A549 (cell line): Measurements from ENCODE around the gene RRBP1. TPM values are rescaled to one million over a fixed set of nuclear protein-coding genes. Genes with fewer than 3 reads are reported as not detected.

ENCODE experiments used
- ATAC-seq, 2 experiments: fragments of 200-7000 bp in 1 of 2; fragments of >200 bp in 1 of 2; cut with Nextera tagmentation in 1 of 2; cut with Tn5 transposase in 1 of 2; 3 replicates each; pipeline versions ENCODE4 v1.8.0 to v1.9.1; 2018 to 2020; ENCODE audit warnings: mild to moderate bottlenecking in 1 of 2, moderate library complexity in 1 of 2
- CTCF ChIA-PET: fragments of 300-600 bp; sonication (Branson Sonifier 250); formaldehyde crosslinking; extraction: SDS; loops from one replicate; lab custom pipeline; 2021; ENCODE audit warnings: antibody characterized with exemption, inconsistent platforms; lab: Yijun Ruan, JAX
- POLR2A ChIA-PET: fragments of 350-600 bp; formaldehyde crosslinking; extraction: SDS; loops from one replicate; lab custom pipeline; 2021; ENCODE audit warnings: antibody characterized with exemption, inconsistent platforms; lab: Yijun Ruan, JAX
- DNase-seq, 2 experiments: peaks; one replicate each; pipeline versions ENCODE4 v3.0.0 to v3.0.0-alpha.2; 2011 to 2016; ENCODE audit warnings: low read depth in 1 of 2, low spot score in 1 of 2
- FAIRE-seq: peaks from 2 replicates; lab custom pipeline; 2011; peaks lifted over from hg19 to GRCh38; lab: Jason Lieb, UNC
- H3K27ac ChIP-seq, 2 experiments: fragments of >200 bp; sonication (Bioruptor Twin); formaldehyde crosslinking; 3 replicates each; pipeline ENCODE4 v1.5.1; 2016 to 2017
- H3K4me1 ChIP-seq: fragments of >200 bp; sonication (Bioruptor Twin); formaldehyde crosslinking; 3 replicates; pipeline ENCODE4 v1.6.1; 2016
- H3K4me2 ChIP-seq: fragments of >200 bp; sonication (Bioruptor Twin); formaldehyde crosslinking; 3 replicates; pipeline ENCODE4 v1.6.1; 2016
- H3K4me3 ChIP-seq: fragments of >200 bp; sonication (Bioruptor Twin); formaldehyde crosslinking; 3 replicates; pipeline ENCODE4 v1.5.1; 2016
- H3K9me3 ChIP-seq: fragments of >200 bp; sonication (Bioruptor Twin); formaldehyde crosslinking; 3 replicates; pipeline ENCODE4 v1.6.1; 2016
- CBX8 ChIP-seq: fragments of 200-600 bp; sonication (generic); IDR thresholded peaks from 2 replicates; pipeline ENCODE4 v1.6.1; 2016
- CEBPB ChIP-seq, 2 experiments: fragments of >200 bp in 1 of 2; sonication (Bioruptor Twin) in 1 of 2; formaldehyde crosslinking in 1 of 2; IDR thresholded peaks; 2 replicates each; pipeline ENCODE4 v1.6.1; 2012 to 2016
- CHD2 ChIP-seq: fragments of 150-350 bp; IDR thresholded peaks from 2 replicates; pipeline ENCODE4 v1.6.1; 2014; ENCODE audit warnings: low read length; ENCODE audit not compliant: partially characterized antibody
- EHF ChIP-seq: fragments of 250-450 bp; sonication (Bioruptor Pico); IDR thresholded peaks from 2 replicates; pipeline ENCODE4 v1.5.0; 2020; ENCODE audit warnings: mild to moderate bottlenecking
- ESRRA ChIP-seq: fragments of 150-350 bp; IDR thresholded peaks from 2 replicates; pipeline ENCODE4 v1.6.1; 2014; ENCODE audit warnings: mild to moderate bottlenecking, low read length, borderline replicate concordance
- FOSB ChIP-seq: fragments of 250-450 bp; sonication (Bioruptor Pico); IDR thresholded peaks from 2 replicates; pipeline ENCODE4 v1.5.0; 2020; ENCODE audit warnings: mild to moderate bottlenecking, moderate library complexity
- FOSL2 ChIP-seq, 2 experiments: fragments of 450-650 bp in 1 of 2; fragments of >200 bp in 1 of 2; sonication (Bioruptor Twin) in 1 of 2; formaldehyde crosslinking; IDR thresholded peaks; 2 replicates each; pipeline versions ENCODE4 v1.5.0 to v1.6.1; 2016 to 2020; ENCODE audit warnings: mild to moderate bottlenecking in 1 of 2, moderate library complexity in 1 of 2
- HDAC2 ChIP-seq: fragments of 200-600 bp; sonication (generic); IDR thresholded peaks from 2 replicates; pipeline ENCODE4 v1.6.1; 2016
- HOXA7 ChIP-seq: fragments of 250-450 bp; sonication (Bioruptor Pico); IDR thresholded peaks from 2 replicates; pipeline ENCODE4 v1.5.0; 2020; ENCODE audit warnings: mild to moderate bottlenecking, moderate library complexity
- HOXB13 ChIP-seq: fragments of 250-450 bp; sonication (Bioruptor Pico); IDR thresholded peaks from 2 replicates; pipeline ENCODE4 v1.5.0; 2020; ENCODE audit warnings: low read depth, mild to moderate bottlenecking, moderate library complexity
- JUN ChIP-seq, 2 experiments: fragments of >200 bp; sonication (Bioruptor Twin); formaldehyde crosslinking; IDR thresholded peaks; 2 replicates in 1 of 2; 3 replicates in 1 of 2; pipeline ENCODE4 v1.6.1; 2016 to 2017
- KDM5A ChIP-seq: fragments of 200-600 bp; sonication (generic); IDR thresholded peaks from 2 replicates; pipeline ENCODE4 v1.6.1; 2016; ENCODE audit warnings: antibody characterized with exemption, mild to moderate bottlenecking
- MAFK ChIP-seq: fragments of 450-650 bp; IDR thresholded peaks from 2 replicates; pipeline ENCODE4 v1.6.1; 2014; ENCODE audit not compliant: partially characterized antibody
- MAZ ChIP-seq: fragments of 150-350 bp; IDR thresholded peaks from 2 replicates; pipeline ENCODE4 v1.6.1; 2014; ENCODE audit warnings: antibody characterized with exemption, low read depth, low read length, borderline replicate concordance
- PHF8 ChIP-seq: fragments of 200-600 bp; sonication (generic); IDR thresholded peaks from 2 replicates; pipeline ENCODE4 v1.6.1; 2016; ENCODE audit warnings: low read depth, mild to moderate bottlenecking, antibody characterized with exemption, moderate library complexity, borderline replicate concordance
- POLR2A ChIP-seq: IDR thresholded peaks from 2 replicates; pipeline ENCODE4 v1.6.1; 2012; ENCODE audit warnings: mild to moderate bottlenecking, low read length
- POLR2AphosphoS2 ChIP-seq: conservative IDR thresholded peaks from 2 replicates; pipeline ENCODE4 v1.6.1; 2012; ENCODE audit warnings: low read length, improper control_type of control experiment, inconsistent platforms
- RARB ChIP-seq: fragments of 250-450 bp; sonication (Bioruptor Pico); IDR thresholded peaks from 2 replicates; pipeline ENCODE4 v1.8.0; 2021; ENCODE audit warnings: mild to moderate bottlenecking, moderate library complexity
- RCOR1 ChIP-seq: fragments of 150-350 bp; IDR thresholded peaks from 2 replicates; pipeline ENCODE4 v1.6.1; 2014; ENCODE audit warnings: antibody characterized with exemption, low read length, low read depth
- RFX5 ChIP-seq: fragments of 450-650 bp; IDR thresholded peaks from 2 replicates; pipeline ENCODE4 v1.7.1; 2014; ENCODE audit warnings: antibody characterized with exemption, mild to moderate bottlenecking, moderate library complexity
- RNF2 ChIP-seq: fragments of 200-600 bp; sonication (generic); IDR thresholded peaks from 2 replicates; pipeline ENCODE4 v1.6.1; 2016; ENCODE audit warnings: low read depth, mild to moderate bottlenecking, antibody characterized with exemption, moderate library complexity, borderline replicate concordance
- SMC3 ChIP-seq: fragments of >200 bp; sonication (Bioruptor Twin); formaldehyde crosslinking; IDR thresholded peaks from 3 replicates; pipeline ENCODE4 v1.6.1; 2018; ENCODE audit warnings: inconsistent platforms
- ZNF302 ChIP-seq: fragments of 250-450 bp; sonication (Bioruptor Pico); IDR thresholded peaks from 2 replicates; pipeline ENCODE4 v1.9.0; 2021; ENCODE audit warnings: inconsistent platforms, mild to moderate bottlenecking, moderate library complexity
- ZSCAN20 ChIP-seq: fragments of 250-450 bp; sonication (Bioruptor Pico); IDR thresholded peaks from 2 replicates; pipeline ENCODE4 v1.8.0; 2022; ENCODE audit warnings: mild to moderate bottlenecking, moderate library complexity
- WGBS: methylation state at CpG from one replicate; pipeline ENCODE4 v1.1.6; 2017; ENCODE audit errors: missing lambda C conversion rate; 5-methylcytosine and 5-hydroxymethylcytosine counted together
- polyA plus RNA-seq, 4 experiments: library from polyadenylated mRNA; depleted of rRNA in 3 of 4; stranded (reverse); fragments of >200 nt; fragmentation: RNase III in 1 of 4; extraction: RNeasy Plus Mini Kit Qiagen cat#74134 plus additional on column Dnase treatment in 1 of 4; gene quantifications; 2 replicates in 3 of 4; 3 replicates in 1 of 4; pipeline ENCODE4 v1.2.3, GENCODE V29; 2011 to 2017
- TF ChIP-seq, protein P1 (sequence below): IDR thresholded peaks from 2 replicates; pipeline ENCODE4 v1.6.1; 2012
- TF ChIP-seq, protein P2 (sequence below): fragments of 150-350 bp; IDR thresholded peaks from 2 replicates; pipeline ENCODE4 v1.6.1; 2014; ENCODE audit warnings: low read depth, mild to moderate bottlenecking, low read length
- TF ChIP-seq, protein P3 (sequence below): fragments of >200 bp; sonication (Bioruptor Twin); formaldehyde crosslinking; IDR thresholded peaks from 3 replicates; pipeline ENCODE4 v1.5.1; 2016
- TF ChIP-seq, protein P4 (sequence below): fragments of 250-450 bp; sonication (Bioruptor Pico); IDR thresholded peaks from 2 replicates; pipeline ENCODE4 v1.5.0; 2021; ENCODE audit warnings: mild to moderate bottlenecking, moderate library complexity, borderline replicate concordance

The RRBP1 gene
- polyA plus RNA-seq, 2 of the 4 experiments (the other 2 are of a cell fraction), result 51.6 to 79.6 TPM

DNA sequence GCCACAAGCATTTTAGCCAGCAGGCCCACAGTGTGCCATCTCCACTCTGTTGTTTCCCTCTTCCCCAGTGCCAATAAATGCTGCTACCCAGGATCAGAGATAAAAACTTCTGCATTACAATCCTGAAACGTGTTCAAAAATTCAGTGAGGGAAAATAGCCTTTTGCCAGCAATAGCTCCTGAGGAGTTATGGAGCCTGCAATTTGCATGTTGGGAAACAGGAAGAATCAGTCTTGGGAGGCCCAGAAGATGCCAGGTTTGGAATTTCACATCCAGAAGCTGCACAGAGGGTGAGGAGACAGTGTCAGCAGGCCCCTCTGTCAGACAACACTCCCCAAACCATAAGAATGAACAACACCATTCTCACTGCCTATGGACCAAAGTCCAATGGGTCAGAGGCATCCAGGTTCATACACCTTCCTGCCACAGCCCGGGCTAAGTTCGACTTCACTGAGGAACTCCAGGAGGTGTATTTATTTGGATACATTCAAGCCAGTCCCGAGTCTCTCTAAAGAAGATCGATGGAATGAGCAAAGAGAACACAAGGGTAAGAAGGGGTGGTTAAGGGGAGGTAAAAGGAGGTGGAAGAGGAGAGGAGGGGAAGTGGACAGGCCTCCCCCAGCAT is 20.8 kb downstream of the RRBP1 start:
- 75% methylated on average over 5 of the region's 5 CpGs for WGBS
- Histone ChIP-seq H3K27ac (no peak overlapping the region), H3K4me1 (peaks cover 6% of the 10 kb centered on the region; the same call in 2 of the 3 replicates), H3K4me2 (no peak overlapping the region), H3K4me3 (no peak overlapping the region), H3K9me3 (peaks cover 21% of the 10 kb centered on the region)
- CTCF ChIA-PET, result no interaction called here
- POLR2A ChIA-PET, result no interaction called here
- FAIRE-seq (no peak), ATAC-seq (no peak; a peak in 1 of 6 replicates), DNase-seq (no peak)
- TF ChIP-seq POLR2AphosphoS2 (no peak), HDAC2 (no peak), POLR2A (no peak), MAZ (no peak), MAFK (no peak), FOSL2 (IDR thresholded peaks at IDR 0.05) (no peak), FOSL2 (CRISPR knock-in tag; IDR thresholded peaks at IDR 0.05) (no peak), CEBPB (IDR thresholded peaks at IDR 0.05) (no peak), CBX8 (no peak), RFX5 (no peak), EHF (CRISPR knock-in tag) (no peak), ESRRA (no peak), JUN (IDR thresholded peaks at IDR 0.05) (no peak), HOXA7 (CRISPR knock-in tag) (no peak), RARB (CRISPR knock-in tag) (no peak), FOSB (CRISPR knock-in tag) (no peak), RCOR1 (no peak), RNF2 (no peak)
- TF ChIP-seq, protein P1, sequence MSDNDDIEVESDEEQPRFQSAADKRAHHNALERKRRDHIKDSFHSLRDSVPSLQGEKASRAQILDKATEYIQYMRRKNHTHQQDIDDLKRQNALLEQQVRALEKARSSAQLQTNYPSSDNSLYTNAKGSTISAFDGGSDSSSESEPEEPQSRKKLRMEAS, result no peak
- TF ChIP-seq, protein P2, sequence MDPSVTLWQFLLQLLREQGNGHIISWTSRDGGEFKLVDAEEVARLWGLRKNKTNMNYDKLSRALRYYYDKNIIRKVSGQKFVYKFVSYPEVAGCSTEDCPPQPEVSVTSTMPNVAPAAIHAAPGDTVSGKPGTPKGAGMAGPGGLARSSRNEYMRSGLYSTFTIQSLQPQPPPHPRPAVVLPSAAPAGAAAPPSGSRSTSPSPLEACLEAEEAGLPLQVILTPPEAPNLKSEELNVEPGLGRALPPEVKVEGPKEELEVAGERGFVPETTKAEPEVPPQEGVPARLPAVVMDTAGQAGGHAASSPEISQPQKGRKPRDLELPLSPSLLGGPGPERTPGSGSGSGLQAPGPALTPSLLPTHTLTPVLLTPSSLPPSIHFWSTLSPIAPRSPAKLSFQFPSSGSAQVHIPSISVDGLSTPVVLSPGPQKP, result no peak
- TF ChIP-seq, protein P3, sequence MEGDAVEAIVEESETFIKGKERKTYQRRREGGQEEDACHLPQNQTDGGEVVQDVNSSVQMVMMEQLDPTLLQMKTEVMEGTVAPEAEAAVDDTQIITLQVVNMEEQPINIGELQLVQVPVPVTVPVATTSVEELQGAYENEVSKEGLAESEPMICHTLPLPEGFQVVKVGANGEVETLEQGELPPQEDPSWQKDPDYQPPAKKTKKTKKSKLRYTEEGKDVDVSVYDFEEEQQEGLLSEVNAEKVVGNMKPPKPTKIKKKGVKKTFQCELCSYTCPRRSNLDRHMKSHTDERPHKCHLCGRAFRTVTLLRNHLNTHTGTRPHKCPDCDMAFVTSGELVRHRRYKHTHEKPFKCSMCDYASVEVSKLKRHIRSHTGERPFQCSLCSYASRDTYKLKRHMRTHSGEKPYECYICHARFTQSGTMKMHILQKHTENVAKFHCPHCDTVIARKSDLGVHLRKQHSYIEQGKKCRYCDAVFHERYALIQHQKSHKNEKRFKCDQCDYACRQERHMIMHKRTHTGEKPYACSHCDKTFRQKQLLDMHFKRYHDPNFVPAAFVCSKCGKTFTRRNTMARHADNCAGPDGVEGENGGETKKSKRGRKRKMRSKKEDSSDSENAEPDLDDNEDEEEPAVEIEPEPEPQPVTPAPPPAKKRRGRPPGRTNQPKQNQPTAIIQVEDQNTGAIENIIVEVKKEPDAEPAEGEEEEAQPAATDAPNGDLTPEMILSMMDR, result no peak

DNA sequence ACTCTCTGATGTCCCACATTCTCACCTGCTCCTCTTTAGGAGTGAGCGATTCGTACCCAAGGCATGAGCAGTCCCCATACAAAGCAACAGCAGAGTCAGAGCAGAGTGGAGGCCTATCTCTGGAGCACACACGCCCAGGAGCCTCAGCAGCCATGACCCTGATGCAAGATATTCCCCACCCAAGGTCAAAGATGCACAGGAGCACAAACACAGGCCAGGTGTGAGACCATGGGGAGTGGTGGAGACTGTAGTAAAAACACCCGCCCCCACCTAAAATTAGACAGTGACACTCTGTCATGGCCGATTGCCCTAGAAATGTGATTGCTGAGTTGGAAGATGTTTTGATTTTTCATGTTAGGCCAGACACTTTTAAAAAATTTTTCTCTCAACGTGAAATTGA is 21.4 kb downstream of the RRBP1 start:
- no peak overlapping the region for H3K27ac ChIP-seq
- 86% methylated on average over 6 of the region's 6 CpGs for WGBS
- ATAC-seq, result no peak
- no peak for FAIRE-seq
- DNase-seq, result no peak
- ChIA-PET CTCF (no interaction called here), POLR2A (no interaction called here)
- H3K4me2 ChIP-seq, result no peak overlapping the region
- no peak for TF ChIP-seq HOXB13 (CRISPR knock-in tag)
- TF ChIP-seq ZSCAN20 (CRISPR knock-in tag), result no peak
- no peak for TF ChIP-seq ZNF302 (CRISPR knock-in tag)
- no peak for TF ChIP-seq SMC3
- TF ChIP-seq, protein P4, sequence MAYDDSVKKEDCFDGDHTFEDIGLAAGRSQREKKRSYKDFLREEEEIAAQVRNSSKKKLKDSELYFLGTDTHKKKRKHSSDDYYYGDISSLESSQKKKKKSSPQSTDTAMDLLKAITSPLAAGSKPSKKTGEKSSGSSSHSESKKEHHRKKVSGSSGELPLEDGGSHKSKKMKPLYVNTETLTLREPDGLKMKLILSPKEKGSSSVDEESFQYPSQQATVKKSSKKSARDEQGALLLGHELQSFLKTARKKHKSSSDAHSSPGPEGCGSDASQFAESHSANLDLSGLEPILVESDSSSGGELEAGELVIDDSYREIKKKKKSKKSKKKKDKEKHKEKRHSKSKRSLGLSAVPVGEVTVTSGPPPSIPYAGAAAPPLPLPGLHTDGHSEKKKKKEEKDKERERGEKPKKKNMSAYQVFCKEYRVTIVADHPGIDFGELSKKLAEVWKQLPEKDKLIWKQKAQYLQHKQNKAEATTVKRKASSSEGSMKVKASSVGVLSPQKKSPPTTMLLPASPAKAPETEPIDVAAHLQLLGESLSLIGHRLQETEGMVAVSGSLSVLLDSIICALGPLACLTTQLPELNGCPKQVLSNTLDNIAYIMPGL (CRISPR knock-in tag), result no peak
- TF ChIP-seq ESRRA, result no peak
- no peak for TF ChIP-seq CHD2
- TF ChIP-seq KDM5A, result no peak
- TF ChIP-seq, protein P1, result no peak
- no peak for TF ChIP-seq PHF8
- peaks cover 12% of the 10 kb centered on the region for H3K4me1 ChIP-seq
- H3K4me3 ChIP-seq, result no peak overlapping the region
- H3K9me3 ChIP-seq, result peaks cover 21% of the 10 kb centered on the region
